ENCODE results near the gene BRD2.

DNA sequence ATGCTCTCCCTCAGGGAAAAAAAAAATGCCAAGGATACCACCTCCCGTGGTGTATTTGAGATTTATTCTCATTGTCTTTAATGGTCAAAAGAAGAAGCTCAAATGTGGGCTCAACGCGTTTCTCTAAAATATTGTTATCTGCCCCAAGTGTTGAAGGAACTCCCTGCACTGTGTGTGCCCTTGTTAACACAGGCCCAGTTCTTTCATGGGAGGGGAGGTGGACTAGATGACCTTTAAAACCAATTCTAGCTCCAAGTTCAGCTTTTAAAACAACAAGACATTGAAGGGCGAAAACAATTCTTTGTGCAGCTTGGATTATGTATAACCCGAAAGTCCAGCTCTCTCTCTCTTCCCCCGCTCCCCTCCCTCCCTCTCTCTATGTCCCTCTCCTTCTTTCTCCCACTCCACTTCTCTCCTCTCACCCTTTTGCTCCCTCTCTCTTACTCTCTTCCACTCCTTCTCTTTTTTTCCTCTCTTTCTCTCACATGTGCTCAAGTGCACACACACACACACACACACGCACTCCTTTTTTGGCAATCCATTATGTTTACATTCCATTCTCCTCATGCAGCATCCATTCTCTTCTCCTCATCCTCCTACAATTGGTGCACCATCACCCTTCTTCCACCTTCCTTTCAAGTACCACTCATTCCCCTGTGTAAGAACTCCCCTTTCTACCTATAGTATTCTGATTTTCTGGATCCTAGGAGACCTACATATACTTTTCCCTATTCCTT is 36.1 kb upstream of the BRD2 start:
- TF ChIP-seq CTCF (conservative IDR thresholded peaks at IDR 0.05; ENCODE audit: low read depth, low read length) = no peak
- TF ChIP-seq EZH2 (IDR thresholded peaks at IDR 0.05; ENCODE audit: low read length, unreplicated experiment) = no peak
